ENCODE results near the gene SLC6A2. TPM values are rescaled to one million over a fixed set of nuclear protein-coding genes. Genes with fewer than 3 reads are reported as not detected.

Gene SLC6A2
- total RNA-seq, 2 experiments from 2014 or later = not detected

GRCh38 chr16:55628306-55628968 lies 27.4 kb upstream of the SLC6A2 start:
- no peaks in the 10 kb centered on the region for H3K36me3 ChIP-seq (ENCODE audit: insufficient read depth, low read length)
- H3K27ac ChIP-seq (ENCODE audit: low read depth in 1 of 2, low read length in 2 of 2) = no peak overlapping the region
- POLR2A ChIA-PET = no interaction called here
- intact Hi-C loops (cut with DNase I, micrococcal nuclease) = no loop called here
- H3K27me3 ChIP-seq (ENCODE audit: control insufficient read depth in 1 of 2, insufficient read depth in 2 of 2, low read length in 2 of 2) = peaks cover 0 to 3% of the 10 kb centered on the region in 2 experiments
- Mint-ChIP-seq H3K27ac (no peak overlapping the region), H3K27me3 (peaks cover 12% of the 10 kb centered on the region), H3K36me3 (ENCODE audit: low read depth) (no peaks in the 10 kb centered on the region), H3K9me3 (no peaks in the 10 kb centered on the region), H3K4me1 (ENCODE audit: low read depth) (no peaks in the 10 kb centered on the region), H3K4me3 (no peak overlapping the region)
- H3K4me3 ChIP-seq (ENCODE audit: low read length) = no peak overlapping the region
- no peak for DNase-seq
- CTCF ChIA-PET = no interaction called here
- TF ChIP-seq CTCF (IDR thresholded peaks at IDR 0.05) = no peak
- no peaks in the 10 kb centered on the region for H3K4me1 ChIP-seq (ENCODE audit: insufficient read depth, low read length)
- no peak for ATAC-seq (ENCODE audit: poor library complexity)
- H3K9me3 ChIP-seq (ENCODE audit: control insufficient read depth in 1 of 2, insufficient read depth in 1 of 2, low read length in 2 of 2) = no peaks in the 10 kb centered on the region

GRCh38 chr16:55630774-55631173 lies 25.0 kb upstream of the SLC6A2 start:
- Histone ChIP-seq H3K27ac (ENCODE audit: low read depth in 1 of 2, low read length in 2 of 2) (no peak overlapping the region), H3K36me3 (ENCODE audit: insufficient read depth, low read length) (no peaks in the 10 kb centered on the region), H3K27me3 (ENCODE audit: control insufficient read depth in 1 of 2, insufficient read depth in 2 of 2, low read length in 2 of 2) (no peaks in the 10 kb centered on the region), H3K4me3 (ENCODE audit: low read length) (no peak overlapping the region), H3K9me3 (ENCODE audit: control insufficient read depth in 1 of 2, insufficient read depth in 1 of 2, low read length in 2 of 2) (no peaks in the 10 kb centered on the region), H3K4me1 (ENCODE audit: insufficient read depth, low read length) (no peaks in the 10 kb centered on the region)
- no peak overlapping the region for H3K27ac Mint-ChIP-seq
- H3K27me3 Mint-ChIP-seq = peaks cover 9% of the 10 kb centered on the region
- no peak for TF ChIP-seq CTCF (IDR thresholded peaks at IDR 0.05)
- ChIA-PET CTCF (no interaction called here), POLR2A (no interaction called here)
- ATAC-seq (ENCODE audit: poor library complexity) (no peak), DNase-seq (no peak)
- intact Hi-C loops (cut with DNase I, micrococcal nuclease) = no loop called here
- no peaks in the 10 kb centered on the region for H3K36me3 Mint-ChIP-seq (ENCODE audit: low read depth)
- no peaks in the 10 kb centered on the region for H3K9me3 Mint-ChIP-seq
- H3K4me3 Mint-ChIP-seq = no peak overlapping the region
- no peaks in the 10 kb centered on the region for H3K4me1 Mint-ChIP-seq (ENCODE audit: low read depth)

GRCh38 chr16:55632259-55632658 lies 23.5 kb upstream of the SLC6A2 start:
- POLR2A ChIA-PET = no interaction called here
- H3K27me3 Mint-ChIP-seq = peaks cover 14% of the 10 kb centered on the region

More at GRCh38 chr16:55632259-55632658, 23.5 kb upstream of the SLC6A2 start:
- no peak for TF ChIP-seq CTCF (IDR thresholded peaks at IDR 0.05)
- DNase-seq (no peak), ATAC-seq (ENCODE audit: poor library complexity) (no peak)
- Mint-ChIP-seq H3K4me1 (ENCODE audit: low read depth) (no peaks in the 10 kb centered on the region), H3K36me3 (ENCODE audit: low read depth) (no peaks in the 10 kb centered on the region), H3K27ac (no peak overlapping the region), H3K9me3 (no peaks in the 10 kb centered on the region), H3K4me3 (no peak overlapping the region)
- Histone ChIP-seq H3K9me3 (ENCODE audit: control insufficient read depth in 1 of 2, insufficient read depth in 1 of 2, low read length in 2 of 2) (no peaks in the 10 kb centered on the region), H3K27me3 (ENCODE audit: control insufficient read depth in 1 of 2, insufficient read depth in 2 of 2, low read length in 2 of 2) (peaks cover 0 to 2% of the 10 kb centered on the region in 2 experiments), H3K4me1 (ENCODE audit: insufficient read depth, low read length) (no peaks in the 10 kb centered on the region), H3K27ac (ENCODE audit: low read depth in 1 of 2, low read length in 2 of 2) (no peak overlapping the region), H3K4me3 (ENCODE audit: low read length) (no peak overlapping the region), H3K36me3 (ENCODE audit: insufficient read depth, low read length) (no peaks in the 10 kb centered on the region)
- CTCF ChIA-PET = no interaction called here
- intact Hi-C loops (cut with DNase I, micrococcal nuclease) = no loop called here
